ENCODE results near the gene RHNO1. TPM values are rescaled to one million over a fixed set of nuclear protein-coding genes. Genes with fewer than 3 reads are reported as not detected.
"Not testable (repeated sequence)": the region's sequence is repeated elsewhere in the genome, so short reads cannot be mapped to it uniquely, and the experiment has no call there.

RHNO1 gene
- total RNA-seq, 1 experiment from 2014 or later: 64.8 TPM

- Mint-ChIP-seq H3K36me3 (ENCODE audit: insufficient read depth, unreplicated experiment) (peaks cover 39% of the 10 kb centered on the region), H3K27me3 (ENCODE audit: unreplicated experiment) (no peaks in the 10 kb centered on the region), H3K9me3 (ENCODE audit: low read depth, unreplicated experiment) (no peaks in the 10 kb centered on the region), H3K4me1 (ENCODE audit: low read depth, unreplicated experiment) (no peaks in the 10 kb centered on the region), H3K4me3 (ENCODE audit: low read depth, unreplicated experiment) (no peak overlapping the region), H3K27ac (ENCODE audit: unreplicated experiment) (no peak overlapping the region)
- no peak for DNase-seq
- CTCF ChIA-PET: interaction anchor here (0.6 kb wide), 1 partner anchor 670 kb away, joined by 3 read pairs; no protein-coding TSS in a partner anchor
- no TSS peak for BruUV-seq (replicated peaks)
- intact Hi-C loops (cut with micrococcal nuclease; ENCODE audit: unreplicated experiment): no loop called here
- no peak for TF ChIP-seq CTCF (IDR thresholded peaks at IDR 0.05; ENCODE audit: unreplicated experiment)
These were observed 18.0 kb upstream of the RHNO1 start for GRCh38 chr12:2858944-2859421.

- no peak for DNase-seq
- Mint-ChIP-seq H3K27me3 (ENCODE audit: unreplicated experiment) (no peaks in the 10 kb centered on the region), H3K9me3 (ENCODE audit: low read depth, unreplicated experiment) (no peaks in the 10 kb centered on the region), H3K27ac (ENCODE audit: unreplicated experiment) (no peak overlapping the region), H3K36me3 (ENCODE audit: insufficient read depth, unreplicated experiment) (peaks cover 44% of the 10 kb centered on the region), H3K4me1 (ENCODE audit: low read depth, unreplicated experiment) (no peaks in the 10 kb centered on the region), H3K4me3 (ENCODE audit: low read depth, unreplicated experiment) (no peak overlapping the region)
- CTCF ChIA-PET: no interaction called here
- TF ChIP-seq CTCF (IDR thresholded peaks at IDR 0.05; ENCODE audit: unreplicated experiment): no peak
- no TSS peak for BruUV-seq (replicated peaks)
- intact Hi-C loops (cut with micrococcal nuclease; ENCODE audit: unreplicated experiment): no loop called here
These were observed 16.9 kb upstream of the RHNO1 start for GRCh38 chr12:2860170-2860569.

DNA sequence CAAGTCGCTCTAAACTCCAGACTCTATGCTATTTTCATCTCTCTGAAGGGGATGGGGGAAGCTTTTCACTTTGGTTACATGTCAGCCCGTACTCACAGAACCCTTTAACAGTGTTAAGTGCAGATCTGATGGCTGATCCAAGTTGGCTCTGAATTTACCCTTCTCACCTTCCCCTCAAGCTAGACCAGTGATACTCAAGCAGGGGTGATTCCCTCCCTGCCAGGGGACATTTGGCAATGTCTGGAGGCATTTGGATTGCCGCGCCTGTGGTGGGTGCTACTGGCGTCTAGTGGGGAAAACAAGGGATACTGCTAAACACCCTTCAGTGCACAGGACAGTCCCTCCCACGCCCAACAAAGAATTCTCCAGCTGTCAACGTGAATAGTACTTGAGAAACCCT, 14.1 kb upstream of the RHNO1 start:
- CTCF ChIA-PET: no interaction called here
- TF ChIP-seq CTCF (IDR thresholded peaks at IDR 0.05; ENCODE audit: unreplicated experiment): no peak
- H3K27me3 Mint-ChIP-seq (ENCODE audit: unreplicated experiment): no peaks in the 10 kb centered on the region
- BruUV-seq (replicated peaks): no TSS peak
- no peak for DNase-seq
- no peak overlapping the region for H3K27ac Mint-ChIP-seq (ENCODE audit: unreplicated experiment)
- H3K9me3 Mint-ChIP-seq (ENCODE audit: low read depth, unreplicated experiment): no peaks in the 10 kb centered on the region
- no peak overlapping the region for H3K4me3 Mint-ChIP-seq (ENCODE audit: low read depth, unreplicated experiment)
- intact Hi-C loops (cut with micrococcal nuclease; ENCODE audit: unreplicated experiment): no loop called here
- peaks cover 56% of the 10 kb centered on the region for H3K36me3 Mint-ChIP-seq (ENCODE audit: insufficient read depth, unreplicated experiment)
- no peaks in the 10 kb centered on the region for H3K4me1 Mint-ChIP-seq (ENCODE audit: low read depth, unreplicated experiment)

DNA sequence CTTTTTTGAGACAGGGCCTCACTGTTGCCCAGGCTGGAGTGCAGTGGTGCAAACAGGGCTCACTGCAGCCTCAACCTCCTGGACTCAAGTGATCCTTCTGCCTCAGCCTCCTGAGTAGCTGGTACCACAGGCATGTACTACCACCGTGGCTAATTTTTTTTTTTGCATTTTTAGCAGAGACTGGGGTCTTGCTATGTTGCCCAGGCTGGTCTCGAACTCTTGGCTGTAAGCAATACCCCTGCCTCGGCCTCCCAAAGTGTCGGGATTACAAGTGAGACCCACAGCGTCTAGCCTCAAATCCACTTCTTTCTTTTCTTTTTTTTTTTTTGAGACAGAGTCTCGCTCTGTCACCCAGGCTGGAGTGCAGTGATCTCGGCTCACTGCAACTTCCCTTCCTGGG, 13.6 kb upstream of the RHNO1 start:
- DNase-seq; H3K27me3 Mint-ChIP-seq (ENCODE audit: unreplicated experiment); BruUV-seq (replicated peaks); H3K4me1 Mint-ChIP-seq (ENCODE audit: low read depth, unreplicated experiment); CTCF ChIA-PET; H3K4me3 Mint-ChIP-seq (ENCODE audit: low read depth, unreplicated experiment); intact Hi-C loops (cut with micrococcal nuclease; ENCODE audit: unreplicated experiment); H3K9me3 Mint-ChIP-seq (ENCODE audit: low read depth, unreplicated experiment); H3K27ac Mint-ChIP-seq (ENCODE audit: unreplicated experiment): not testable (repeated sequence)
- H3K36me3 Mint-ChIP-seq (ENCODE audit: insufficient read depth, unreplicated experiment): peaks cover 55% of the 10 kb centered on the region

GRCh38 chr12:2864198-2864597, 12.8 kb upstream of the RHNO1 start:
- CTCF ChIA-PET: no interaction called here
- TF ChIP-seq CTCF (IDR thresholded peaks at IDR 0.05; ENCODE audit: unreplicated experiment): no peak
- H3K4me1 Mint-ChIP-seq (ENCODE audit: low read depth, unreplicated experiment): no peaks in the 10 kb centered on the region
- no peaks in the 10 kb centered on the region for H3K9me3 Mint-ChIP-seq (ENCODE audit: low read depth, unreplicated experiment)
- DNase-seq: no peak
- intact Hi-C loops (cut with micrococcal nuclease; ENCODE audit: unreplicated experiment): no loop called here
- H3K27me3 Mint-ChIP-seq (ENCODE audit: unreplicated experiment): no peaks in the 10 kb centered on the region
- H3K36me3 Mint-ChIP-seq (ENCODE audit: insufficient read depth, unreplicated experiment): peaks cover 47% of the 10 kb centered on the region
- H3K4me3 Mint-ChIP-seq (ENCODE audit: low read depth, unreplicated experiment): no peak overlapping the region
- no peak overlapping the region for H3K27ac Mint-ChIP-seq (ENCODE audit: unreplicated experiment)
- no TSS peak for BruUV-seq (replicated peaks)

GRCh38 chr12:2868986-2869632, 7.9 kb upstream of the RHNO1 start:
- DNase-seq; intact Hi-C loops (cut with micrococcal nuclease; ENCODE audit: unreplicated experiment); H3K27me3 Mint-ChIP-seq (ENCODE audit: unreplicated experiment); H3K27ac Mint-ChIP-seq (ENCODE audit: unreplicated experiment); H3K4me3 Mint-ChIP-seq (ENCODE audit: low read depth, unreplicated experiment); H3K9me3 Mint-ChIP-seq (ENCODE audit: low read depth, unreplicated experiment); H3K4me1 Mint-ChIP-seq (ENCODE audit: low read depth, unreplicated experiment); BruUV-seq (replicated peaks): not testable (repeated sequence)
- H3K36me3 Mint-ChIP-seq (ENCODE audit: insufficient read depth, unreplicated experiment): peaks cover 37% of the 10 kb centered on the region
- CTCF ChIA-PET: interaction anchor here (0.6 kb wide), 1 partner anchor 101 kb away, joined by 6 read pairs; no protein-coding TSS in a partner anchor
